Mammary epithelial cell (primary cell): ENCODE results near the gene RWDD2A.

ENCODE experiments used
- CTCF ChIP-seq, 2 donors: IDR thresholded peaks in 1 of 2; conservative IDR thresholded peaks in 1 of 2; 2 replicates each; pipeline ENCODE4 v1.5.1; 2011 to 2012; ENCODE audit warnings: inconsistent platforms in 2 of 2, low read length in 2 of 2, mild to moderate bottlenecking in 2 of 2, control low read depth in 1 of 2, low read depth in 1 of 2; ENCODE audit not compliant: insufficient read depth in 1 of 2; ENCODE audit errors: extremely low read depth in 1 of 2
- EZH2 ChIP-seq: IDR thresholded peaks from 2 replicates; pipeline ENCODE4 v1.6.1; 2012; ENCODE audit warnings: low read length, inconsistent platforms, borderline replicate concordance

- TF ChIP-seq EZH2 (no peak), CTCF (conservative IDR thresholded peaks at IDR 0.05 in 1 of 2, IDR thresholded peaks at IDR 0.05 in 1 of 2; ENCODE audit: extremely low read depth in 1 of 2, insufficient read depth in 1 of 2, low read depth in 1 of 2, low read length in 2 of 2) (no peak)
Observed at GRCh38 chr6:83192871-83193746, at the start of gene RWDD2A, which contains the start of gene PGM3.
